Measurements from ENCODE around the gene TMEM30B.

Gene TMEM30B

GRCh38 chr14:61231810-61232209 is 49.3 kb downstream of the TMEM30B start:
- DNase-seq, result no peak

DNA sequence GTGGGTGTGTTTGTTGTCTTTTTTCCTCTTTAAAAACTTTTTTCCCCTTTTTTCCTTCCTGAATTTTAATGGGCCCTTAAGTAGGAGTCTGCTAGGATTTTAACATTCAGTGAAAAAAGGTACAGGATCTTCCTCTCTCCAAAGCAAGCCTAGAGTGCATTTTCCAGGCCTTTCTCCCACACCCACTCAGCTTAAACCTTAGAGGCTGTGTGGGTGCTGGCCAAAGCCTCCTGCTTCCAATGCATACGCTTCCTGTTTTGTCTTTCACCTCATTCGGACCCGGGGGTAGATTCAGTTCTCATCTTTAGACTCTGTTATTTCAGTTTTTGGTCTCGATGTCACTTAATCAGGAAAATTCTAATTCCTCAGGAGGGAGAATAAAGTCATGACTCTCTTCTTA is 51.2 kb downstream of the TMEM30B start:
- no peak for DNase-seq

- no peak for DNase-seq
Observed at GRCh38 chr14:61229475-61229888, 51.7 kb downstream of the TMEM30B start.

GRCh38 chr14:61227884-61228591 is 53.1 kb downstream of the TMEM30B start:
- no peak for DNase-seq
